NT2/D1 (cell line): Measurements from ENCODE around the gene GABPB1.

Experiments used
- SUZ12 ChIP-seq: IDR thresholded peaks from 2 replicates; pipeline ENCODE4 v1.6.1; 2011; ENCODE audit not compliant: insufficient read length, insufficient read depth; ENCODE audit errors: extremely low read depth
- YY1 ChIP-seq: IDR thresholded peaks from 2 replicates; pipeline ENCODE4 v1.6.1; 2011; ENCODE audit not compliant: insufficient read length, insufficient read depth
- ZNF274 ChIP-seq: IDR thresholded peaks from 2 replicates; pipeline ENCODE4 v1.6.1; 2011; ENCODE audit warnings: mild to moderate bottlenecking, low read depth, low read length

GRCh38 chr15:50244153-50244552, 110.8 kb downstream of the GABPB1 start:
- TF ChIP-seq ZNF274 (no peak), YY1 (no peak), SUZ12 (no peak)
